T-helper 9 cell (primary cell): Measurements from ENCODE around the gene THAP9.

Experiments used
- DNase-seq: peaks from one replicate; pipeline ENCODE4 v3.0.0-alpha.2; 2020

Gene THAP9

GRCh38 chr4:82965763-82966162, 65.2 kb downstream of the THAP9 start:
- DNase-seq = no peak

GRCh38 chr4:82968972-82969371, 68.4 kb downstream of the THAP9 start:
- DNase-seq = no peak

- no peak for DNase-seq
These were observed 68.9 kb downstream of the THAP9 start for GRCh38 chr4:82969414-82969813.
